H1 (cell line): ENCODE measurements around the gene SLC20A1. TPM values are rescaled to one million over a fixed set of nuclear protein-coding genes. Genes with fewer than 3 reads are reported as not detected.

Experiments used
- CTCF ChIA-PET: fragments of 300-600 bp; sonication (Branson Sonifier 250); formaldehyde crosslinking; loops from one replicate; lab custom pipeline; 2021; ENCODE audit not compliant: partially characterized antibody; lab: Charles Lee
- POLR2A ChIA-PET: fragments of 300-600 bp; sonication (Branson Sonifier 250); formaldehyde crosslinking; loops from one replicate; lab custom pipeline; 2021; ENCODE audit warnings: inconsistent platforms; ENCODE audit not compliant: partially characterized antibody; lab: Charles Lee
- DNase-seq, 2 experiments: peaks; one replicate each; pipeline versions ENCODE4 v3.0.0 to v3.0.0-alpha.2; 2010 to 2022; ENCODE audit warnings: low spot score in 2 of 2, low read depth in 1 of 2, mixed read lengths in 1 of 2
- FAIRE-seq: peaks from 2 replicates; lab custom pipeline; 2011; peaks lifted over from hg19 to GRCh38; lab: Jason Lieb, UNC
- H2AFZ ChIP-seq: 2 replicates; pipeline ENCODE4 v1.8.1; 2012; ENCODE audit warnings: low read length, inconsistent platforms
- H2AK5ac ChIP-seq: 2 replicates; pipeline ENCODE4 v1.6.1; 2013; ENCODE audit warnings: low read depth, low read length
- H2BK120ac ChIP-seq: replicated peaks from 2 replicates; pipeline ENCODE3; 2013; ENCODE audit warnings: low read depth, low read length, inconsistent platforms
- H2BK12ac ChIP-seq: 2 replicates; pipeline ENCODE4 v1.6.1; 2013; ENCODE audit warnings: low read depth, low read length
- H2BK15ac ChIP-seq: 2 replicates; pipeline ENCODE4 v1.6.1; 2013; ENCODE audit warnings: low read length
- H2BK20ac ChIP-seq: 2 replicates; pipeline ENCODE4 v1.6.1; 2013; ENCODE audit warnings: low read length
- H2BK5ac ChIP-seq: 2 replicates; pipeline ENCODE4 v1.6.1; 2013; ENCODE audit warnings: low read depth, low read length
- H3K14ac ChIP-seq: 2 replicates; pipeline ENCODE4 v1.6.1; 2013; ENCODE audit warnings: inconsistent platforms; ENCODE audit not compliant: insufficient read length
- H3K18ac ChIP-seq: 2 replicates; pipeline ENCODE4 v1.6.1; 2013; ENCODE audit warnings: low read length; ENCODE audit errors: extremely low read depth
- H3K23ac ChIP-seq: 2 replicates; pipeline ENCODE4 v1.6.1; 2013; ENCODE audit warnings: inconsistent platforms; ENCODE audit not compliant: insufficient read length
- H3K23me2 ChIP-seq: 2 replicates; pipeline ENCODE4 v1.6.1; 2013; ENCODE audit warnings: low read depth, low read length
- H3K27ac ChIP-seq: 2 replicates; pipeline ENCODE4 v1.6.1; 2011; ENCODE audit warnings: low read depth, low read length, inconsistent platforms
- H3K27me3 ChIP-seq, 4 experiments: replicated peaks in 1 of 4; 1 replicate in 1 of 4; 2 replicates in 3 of 4; pipeline versions ENCODE4 v1.6.1 to v1.8.1; 2011 to 2013; ENCODE audit warnings: low read length in 3 of 4, mild to moderate bottlenecking in 3 of 4, inconsistent platforms in 2 of 4, mixed read lengths in 2 of 4, moderate library complexity in 1 of 4; ENCODE audit not compliant: control insufficient read depth in 3 of 4, insufficient read depth in 3 of 4; ENCODE audit errors: extremely low read depth in 1 of 4
- H3K36me3 ChIP-seq, 4 experiments: 2 replicates each; pipeline versions ENCODE4 v1.6.1 to v1.8.1; 2011 to 2013; ENCODE audit warnings: mild to moderate bottlenecking in 4 of 4, low read length in 3 of 4, moderate library complexity in 2 of 4, control low read depth in 1 of 4, inconsistent platforms in 1 of 4; ENCODE audit not compliant: insufficient read depth in 4 of 4, control insufficient read depth in 2 of 4
- H3K4ac ChIP-seq: replicated peaks from 2 replicates; pipeline ENCODE3; 2013; ENCODE audit warnings: low read length, low read depth, mixed read lengths, inconsistent platforms; ENCODE audit not compliant: insufficient read length
- H3K4me1 ChIP-seq, 4 experiments: replicated peaks in 1 of 4; 1 replicate in 1 of 4; 2 replicates in 3 of 4; pipeline versions ENCODE4 v1.6.1 to v1.8.1; 2011 to 2013; ENCODE audit warnings: low read length in 3 of 4, inconsistent platforms in 2 of 4, mixed read lengths in 1 of 4; ENCODE audit not compliant: insufficient read depth in 4 of 4, control insufficient read depth in 3 of 4
- H3K4me2 ChIP-seq, 2 experiments: 2 replicates each; pipeline versions ENCODE4 v1.6.1 to v1.8.1; 2011 to 2013; ENCODE audit warnings: low read depth in 2 of 2, low read length in 2 of 2, control low read depth in 1 of 2, inconsistent platforms in 1 of 2, mild to moderate bottlenecking in 1 of 2; ENCODE audit not compliant: insufficient read depth in 1 of 2
- H3K4me3 ChIP-seq, 4 experiments: fragments of 200-600, 300-600 bp in 1 of 4; sonication (generic), shearing (Covaris generic), sonication (Bioruptor Twin) in 1 of 4; 2 replicates each; pipeline versions ENCODE4 v1.5.1 to v1.8.1; 2011 to 2016; ENCODE audit warnings: low read length in 4 of 4, low read depth in 3 of 4, control low read depth in 2 of 4, inconsistent platforms in 2 of 4, mild to moderate bottlenecking in 2 of 4, mixed read lengths in 1 of 4, moderate library complexity in 1 of 4; ENCODE audit not compliant: insufficient read depth in 2 of 4; ENCODE audit errors: extremely low read depth in 1 of 4
- H3K56ac ChIP-seq: replicated peaks from 2 replicates; pipeline ENCODE3; 2013; ENCODE audit warnings: low read depth, mild to moderate bottlenecking, mixed read lengths, low read length, inconsistent platforms; ENCODE audit not compliant: insufficient read length
- H3K79me1 ChIP-seq: 2 replicates; pipeline ENCODE4 v1.6.1; 2013; ENCODE audit warnings: low read depth, low read length, control low read depth
- H3K79me2 ChIP-seq, 2 experiments: 2 replicates each; pipeline versions ENCODE4 v1.6.1 to v1.8.1; 2012 to 2013; ENCODE audit warnings: low read length in 2 of 2, mild to moderate bottlenecking in 2 of 2, inconsistent platforms in 1 of 2; ENCODE audit not compliant: insufficient read depth in 2 of 2, control insufficient read depth in 1 of 2
- H3K9ac ChIP-seq, 4 experiments: replicated peaks in 1 of 4; 1 replicate in 1 of 4; 2 replicates in 3 of 4; pipeline versions ENCODE4 v1.6.1 to v1.8.1; 2011 to 2013; ENCODE audit warnings: low read depth in 3 of 4, low read length in 3 of 4, control low read depth in 2 of 4, mild to moderate bottlenecking in 2 of 4, moderate library complexity in 2 of 4, inconsistent platforms in 1 of 4; ENCODE audit errors: extremely low read depth in 1 of 4
- H3K9me3 ChIP-seq, 2 experiments: 2 replicates each; pipeline versions ENCODE4 v1.6.1 to v1.8.1; 2012 to 2013; ENCODE audit warnings: mild to moderate bottlenecking in 2 of 2, moderate library complexity in 2 of 2, control low read depth in 1 of 2, inconsistent platforms in 1 of 2, low read depth in 1 of 2, low read length in 1 of 2, mixed read lengths in 1 of 2; ENCODE audit not compliant: insufficient read depth in 2 of 2
- H4K20me1 ChIP-seq, 2 experiments: replicated peaks in 1 of 2; 2 replicates each; pipeline versions ENCODE3 to v1.8.1; 2011 to 2013; ENCODE audit warnings: inconsistent platforms in 2 of 2, low read length in 2 of 2, mild to moderate bottlenecking in 1 of 2; ENCODE audit not compliant: insufficient read depth in 2 of 2, control insufficient read depth in 1 of 2
- H4K5ac ChIP-seq: 2 replicates; pipeline ENCODE4 v1.6.1; 2013; ENCODE audit warnings: low read length, low read depth, mixed read lengths, inconsistent platforms; ENCODE audit not compliant: insufficient read length
- H4K8ac ChIP-seq: 2 replicates; pipeline ENCODE4 v1.8.0; 2013; ENCODE audit warnings: mild to moderate bottlenecking, moderate library complexity, low read length, inconsistent platforms; ENCODE audit not compliant: insufficient read depth; ENCODE audit errors: extremely low read depth
- H4K91ac ChIP-seq: replicated peaks from 2 replicates; pipeline ENCODE3; 2013; ENCODE audit warnings: low read length, mixed read lengths, inconsistent platforms; ENCODE audit not compliant: insufficient read length
- ATF3 ChIP-seq: IDR thresholded peaks from 2 replicates; pipeline ENCODE4 v1.6.1; 2011; ENCODE audit warnings: low read depth, mild to moderate bottlenecking, low read length; ENCODE audit not compliant: insufficient read depth
- BCL11A ChIP-seq, 2 experiments: IDR thresholded peaks; one replicate each; pipeline ENCODE4 v1.6.1; 2011; ENCODE audit warnings: low read depth in 2 of 2, low read length in 2 of 2, mild to moderate bottlenecking in 2 of 2
- CEBPB ChIP-seq: IDR thresholded peaks from 2 replicates; pipeline ENCODE4 v1.6.1; 2012; ENCODE audit warnings: low read depth, low read length
- CREB1 ChIP-seq: IDR thresholded peaks from 2 replicates; pipeline ENCODE4 v1.6.1; 2012; ENCODE audit warnings: inconsistent platforms
- EGR1 ChIP-seq: IDR thresholded peaks from 2 replicates; pipeline ENCODE4 v1.6.1; 2011; ENCODE audit warnings: low read depth, low read length, borderline replicate concordance
- RFX5 ChIP-seq: IDR thresholded peaks from 2 replicates; pipeline ENCODE4 v1.6.1; 2011; ENCODE audit warnings: low read depth, low read length, improper control_type of control experiment, borderline replicate concordance
- SAP30 ChIP-seq: fragments of 300-600 bp; sonication (generic); IDR thresholded peaks from 2 replicates; pipeline ENCODE4 v1.7.1; 2012; ENCODE audit warnings: low read length, moderate library complexity, mild to moderate bottlenecking, inconsistent platforms; ENCODE audit not compliant: insufficient read depth, insufficient replicate concordance
- ZNF274 ChIP-seq: IDR thresholded peaks from 2 replicates; pipeline ENCODE4 v1.7.0; 2012; ENCODE audit warnings: low read length, borderline replicate concordance; ENCODE audit errors: extremely low read depth
- WGBS, 2 experiments: shearing (Covaris generic) in 1 of 2; methylation state at CpG; one replicate each; pipeline versions ENCODE4 v1.1.6 to v1.1.7; 2013 to 2015; ENCODE audit warnings: low lambda C conversion rate in 2 of 2, mixed read lengths in 2 of 2, inconsistent platforms in 1 of 2, low coverage in 1 of 2, missing lambda C conversion rate in 1 of 2; ENCODE audit not compliant: insufficient replicate concordance in 2 of 2, insufficient coverage in 1 of 2, insufficient read length in 1 of 2; ENCODE audit errors: extremely low coverage in 1 of 2, missing lambda C conversion rate in 1 of 2; 5-methylcytosine and 5-hydroxymethylcytosine counted together
- polyA plus RNA-seq, 7 experiments: library from polyadenylated mRNA; depleted of rRNA in 3 of 7; stranded (reverse) in 5 of 7; unstranded in 2 of 7; fragments of >200 nt in 5 of 7; fragments of 200-250 nt in 2 of 7; gene quantifications; 1 replicate in 5 of 7; 2 replicates in 1 of 7; 4 replicates in 1 of 7; pipeline versions ENCODE4 v1.2.1 to v1.2.3, GENCODE V29; 2011 to 2013; ENCODE audit warnings: missing spikeins in 2 of 7, mixed read lengths in 2 of 7
- total RNA-seq: library from RNA; stranded (reverse); fragmentation: NEBNext Ultra II Directional; extraction: Animal tissue kit (Norgen Biotek cat#: 25700); gene quantifications from 2 replicates; pipeline ENCODE4 v1.2.1, GENCODE V29; 2021

Gene SLC20A1
- total and polyA plus RNA-seq, 2 of the 8 experiments (the other 6 are each of a cell fraction or from before 2014, with no cell fraction given), result 42.6 to 105 TPM

- Histone ChIP-seq H4K20me1 (peaks cover 4 to 11% of the 10 kb centered on the region in 2 experiments), H2BK5ac (no peak overlapping the region), H2BK120ac (no peak overlapping the region), H3K4me3 (no peak overlapping the region), H3K79me2 (peaks cover 0 to 4% of the 10 kb centered on the region in 2 experiments; a peak in 1 of 4 replicates), H3K4me2 (no peak overlapping the region), H3K23ac (no peak overlapping the region), H4K5ac (no peak overlapping the region), H2BK20ac (no peak overlapping the region), H3K27me3 (no peaks in the 10 kb centered on the region), H3K9ac (no peak overlapping the region), H4K91ac (no peak overlapping the region), H3K23me2 (no peaks in the 10 kb centered on the region), H3K9me3 (no peaks in the 10 kb centered on the region), H3K56ac (no peak overlapping the region), H3K27ac (no peak overlapping the region), H2BK15ac (no peak overlapping the region), H3K36me3 (peaks cover 42 to 84% (median 67%) of the 10 kb centered on the region in 4 experiments), H3K79me1 (no peaks in the 10 kb centered on the region), H2AK5ac (no peak overlapping the region), H4K8ac (no peak overlapping the region), H2AFZ (no peak overlapping the region), H3K18ac (no peak overlapping the region), H2BK12ac (no peak overlapping the region), H3K14ac (no peak overlapping the region), H3K4ac (no peak overlapping the region), H3K4me1 (no peaks in the 10 kb centered on the region)
- WGBS, 2 experiments, result 95% methylated on average over 8 of the region's 8 CpGs; no CpG with 5 or more reads in 1 of the 2 experiments
- POLR2A ChIA-PET, result interaction anchor here (1.5 to 15.0 kb wide), 4 partner anchors 7 to 65 kb away, joined by 4 to 146 read pairs (median 64); partner anchors contain the start of gene SLC20A1
- CTCF ChIA-PET, result interaction anchor here (0.6 to 5.8 kb wide), 5 partner anchors 8 to 62 kb away, joined by 3 to 31 read pairs (median 5); no protein-coding TSS in a partner anchor
- DNase-seq, result no peak
- no peak for FAIRE-seq
- TF ChIP-seq EGR1 (no peak), RFX5 (no peak), CEBPB (no peak), SAP30 (no peak), ZNF274 (no peak), CREB1 (no peak), BCL11A (IDR thresholded peaks at IDR 0.05; ENCODE audit: low read depth in 2 of 2, low read length in 2 of 2) (no peak), ATF3 (no peak)
These were observed 16.0 kb downstream of the SLC20A1 start for GRCh38 chr2:112661656-112662305.
